Panc1 (cell line): ENCODE results near the gene LTB. TPM values are rescaled to one million over a fixed set of nuclear protein-coding genes. Genes with fewer than 3 reads are reported as not detected.
A peak's percentile ranks its signal among the peaks of the same experiment; 100 is the strongest.

Source experiments
- ATAC-seq: fragments of 200-7000 bp; cut with Tn5 transposase; 2 replicates; pipeline ENCODE4 v1.9.1; 2020; ENCODE audit warnings: mild to moderate bottlenecking, moderate library complexity
- BruUV-seq: library from RNA; stranded (reverse); fragments of 400-500 nt; replicated peaks from 2 replicates; lab custom pipeline; 2021; lab: Mats Ljungman, UMichigan
- CTCF ChIA-PET: fragments of 300-600 bp; sonication (Branson Sonifier 250); formaldehyde crosslinking; loops from one replicate; lab custom pipeline; 2022; ENCODE audit warnings: antibody characterized with exemption; lab: Charles Lee
- POLR2A ChIA-PET: fragments of 300-600 bp; sonication (Branson Sonifier 250); formaldehyde crosslinking; loops from one replicate; lab custom pipeline; 2022; ENCODE audit warnings: antibody characterized with exemption; lab: Charles Lee
- DNase-seq: peaks from one replicate; pipeline ENCODE4 v3.0.0-alpha.2; 2010; ENCODE audit warnings: low read depth, low spot score
- H3K27ac ChIP-seq: 2 replicates; pipeline ENCODE4 v1.5.1; 2011; ENCODE audit warnings: mild to moderate bottlenecking, low read length, inconsistent platforms
- H3K27me3 ChIP-seq: fragments of 200-500 bp; sonication (Bioruptor generic); 2 replicates; pipeline ENCODE4 v1.6.0; 2014; ENCODE audit warnings: low read length, inconsistent platforms; ENCODE audit not compliant: control insufficient read depth, insufficient read depth
- H3K36me3 ChIP-seq: fragments of 200-500 bp; sonication (Bioruptor generic); 2 replicates; pipeline ENCODE4 v1.5.1; 2014; ENCODE audit warnings: inconsistent platforms, mild to moderate bottlenecking, low read length, moderate library complexity; ENCODE audit not compliant: control insufficient read depth, insufficient read depth
- H3K4me1 ChIP-seq: 2 replicates; pipeline ENCODE4 v1.5.1; 2011; ENCODE audit warnings: inconsistent platforms, mild to moderate bottlenecking, low read length, moderate library complexity; ENCODE audit not compliant: control insufficient read depth, insufficient read depth
- H3K4me3 ChIP-seq, 2 experiments: 2 replicates each; pipeline ENCODE4 v1.5.1; 2011 to 2012; ENCODE audit warnings: low read depth in 2 of 2, low read length in 2 of 2, mild to moderate bottlenecking in 2 of 2, inconsistent platforms in 1 of 2, moderate library complexity in 1 of 2
- H3K9me3 ChIP-seq: fragments of 200-500 bp; sonication (Bioruptor generic); 2 replicates; pipeline ENCODE4 v1.5.1; 2014; ENCODE audit warnings: low read depth, mild to moderate bottlenecking, inconsistent platforms, low read length, moderate library complexity; ENCODE audit not compliant: control insufficient read depth, insufficient read depth
- POLR2AphosphoS5 ChIP-seq: IDR thresholded peaks from 2 replicates; pipeline ENCODE4 v1.6.1; 2012; ENCODE audit warnings: mild to moderate bottlenecking, low read depth, low read length, moderate library complexity
- REST ChIP-seq, 2 experiments: IDR thresholded peaks; 2 replicates each; pipeline ENCODE4 v1.6.1; 2011 to 2012; ENCODE audit warnings: low read depth in 2 of 2, control low read depth in 1 of 2, low read length in 1 of 2, mild to moderate bottlenecking in 1 of 2, moderate library complexity in 1 of 2; ENCODE audit not compliant: insufficient read depth in 1 of 2
- SIN3A ChIP-seq: IDR thresholded peaks from 2 replicates; pipeline ENCODE4 v1.6.1; 2012; ENCODE audit warnings: low read depth, mild to moderate bottlenecking, low read length, moderate library complexity, borderline replicate concordance; ENCODE audit not compliant: insufficient read depth
- TCF7L2 ChIP-seq: IDR thresholded peaks from 2 replicates; pipeline ENCODE4 v1.6.1; 2011; ENCODE audit warnings: mild to moderate bottlenecking, low read depth, low read length, inconsistent platforms
- in situ Hi-C: cut with HindIII; loops from 2 replicates; pipeline ENCODE4 v1.10.0; 2016; ENCODE audit warnings: low sequenced_read_pairs, low pct_unique_long_range_greater_than_20kb
- intact Hi-C: fragments of 100-400 bp; cut with micrococcal nuclease; formaldehyde crosslinking; loops from one replicate; pipeline ENCODE4 v1.10.0; 2022; ENCODE audit not compliant: unreplicated experiment
- total RNA-seq: library from RNA; stranded (reverse); gene quantifications from one replicate; pipeline ENCODE4 v1.2.1, GENCODE V29; 2021; ENCODE audit not compliant: unreplicated experiment
- TF ChIP-seq, protein P1 (sequence below): fragments of 450-650 bp; IDR thresholded peaks from 2 replicates; pipeline ENCODE4 v1.5.1; 2017; ENCODE audit warnings: mild to moderate bottlenecking

Gene LTB
- total RNA-seq, 1 experiment from 2014 or later: 3.7 TPM

DNA sequence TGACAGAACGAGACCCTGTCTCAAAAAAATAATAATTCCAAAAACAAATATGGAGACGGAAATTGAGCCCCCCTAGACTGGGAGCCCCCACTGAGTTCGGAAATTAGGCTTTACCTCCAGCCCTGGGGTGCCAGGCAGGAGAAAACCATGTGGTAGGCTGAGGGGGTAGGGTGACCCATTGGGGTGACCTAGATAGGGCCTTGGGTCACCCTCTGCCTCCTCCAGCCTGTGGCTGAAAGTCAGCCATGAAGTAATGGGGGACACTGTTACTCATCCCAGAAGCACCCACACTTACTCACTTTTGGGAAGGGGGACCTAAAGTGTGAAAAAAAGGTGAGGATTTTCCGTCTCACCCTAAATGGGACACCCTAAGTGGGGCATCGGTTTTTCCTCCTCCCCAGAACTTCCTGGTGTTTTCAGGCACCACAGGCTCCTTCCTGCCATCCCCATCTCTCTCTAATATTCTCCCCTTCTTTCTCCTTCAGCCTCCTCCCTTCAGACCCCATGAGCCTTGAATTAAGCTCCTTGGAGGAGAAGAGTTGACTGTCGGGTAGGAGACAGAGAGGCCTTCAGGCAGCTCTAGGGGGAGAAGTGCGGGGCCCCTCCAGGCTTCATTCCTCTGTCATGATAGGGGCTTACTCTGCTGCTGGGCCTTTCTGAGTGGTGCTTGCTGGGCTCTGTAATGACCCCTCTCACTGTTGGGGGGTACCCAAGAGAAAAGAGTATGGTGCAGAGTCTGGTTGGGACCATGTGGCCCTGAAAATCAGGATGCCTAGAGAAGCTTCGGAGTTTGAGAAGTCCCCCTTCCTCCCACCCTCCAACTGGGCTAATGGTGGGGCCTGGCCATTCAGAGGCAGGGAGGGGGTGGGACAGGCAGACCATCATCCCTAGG is 2.4 kb downstream of the LTB start:
- intact Hi-C loops: loop anchor here (2.0 kb wide), 1 partner anchor 17 kb away; no protein-coding TSS in a partner anchor
- ChIA-PET CTCF (interaction anchor here (0.6 to 3.0 kb wide), 6 partner anchors 13 to 54 kb away, joined by 3 to 22 read pairs (median 10); partner anchors contain the start of genes ATP6V1G2, NCR3 and NFKBIL1), POLR2A (interaction anchor here (0.7 to 1.1 kb wide), 2 partner anchors 30 to 71 kb away, joined by 4 to 5 read pairs; no protein-coding TSS in a partner anchor)
- BruUV-seq: no TSS peak
- no peak for DNase-seq
- H3K4me3 ChIP-seq: peak overlapping the region in 1 of 2 experiments; percentile 80; a peak in 1 of 4 replicates
- H3K27ac ChIP-seq: peak overlapping the region; percentile 46
- TF ChIP-seq, protein P1, sequence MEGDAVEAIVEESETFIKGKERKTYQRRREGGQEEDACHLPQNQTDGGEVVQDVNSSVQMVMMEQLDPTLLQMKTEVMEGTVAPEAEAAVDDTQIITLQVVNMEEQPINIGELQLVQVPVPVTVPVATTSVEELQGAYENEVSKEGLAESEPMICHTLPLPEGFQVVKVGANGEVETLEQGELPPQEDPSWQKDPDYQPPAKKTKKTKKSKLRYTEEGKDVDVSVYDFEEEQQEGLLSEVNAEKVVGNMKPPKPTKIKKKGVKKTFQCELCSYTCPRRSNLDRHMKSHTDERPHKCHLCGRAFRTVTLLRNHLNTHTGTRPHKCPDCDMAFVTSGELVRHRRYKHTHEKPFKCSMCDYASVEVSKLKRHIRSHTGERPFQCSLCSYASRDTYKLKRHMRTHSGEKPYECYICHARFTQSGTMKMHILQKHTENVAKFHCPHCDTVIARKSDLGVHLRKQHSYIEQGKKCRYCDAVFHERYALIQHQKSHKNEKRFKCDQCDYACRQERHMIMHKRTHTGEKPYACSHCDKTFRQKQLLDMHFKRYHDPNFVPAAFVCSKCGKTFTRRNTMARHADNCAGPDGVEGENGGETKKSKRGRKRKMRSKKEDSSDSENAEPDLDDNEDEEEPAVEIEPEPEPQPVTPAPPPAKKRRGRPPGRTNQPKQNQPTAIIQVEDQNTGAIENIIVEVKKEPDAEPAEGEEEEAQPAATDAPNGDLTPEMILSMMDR: no peak
- TF ChIP-seq SIN3A: no peak
- TF ChIP-seq TCF7L2: no peak
- TF ChIP-seq REST (IDR thresholded peaks at IDR 0.05; ENCODE audit: insufficient read depth in 1 of 2, low read depth in 2 of 2, low read length in 1 of 2): no peak
- TF ChIP-seq POLR2AphosphoS5: no peak
- ATAC-seq: no peak
- no peaks in the 10 kb centered on the region for H3K9me3 ChIP-seq
- in situ Hi-C loops: no loop called here
- H3K27me3 ChIP-seq: no peaks in the 10 kb centered on the region
- H3K36me3 ChIP-seq: no peaks in the 10 kb centered on the region
- peaks cover 22% of the 10 kb centered on the region for H3K4me1 ChIP-seq

GRCh38 chr6:31579119-31579505 is 3.1 kb downstream of the LTB start:
- CTCF ChIA-PET: interaction anchor here (0.9 kb wide), 1 partner anchor 28 kb away, joined by 3 read pairs; no protein-coding TSS in a partner anchor
- Histone ChIP-seq H3K27ac (peak overlapping the region; percentile 78; the same call in 1 of the 2 replicates), H3K4me1 (peaks cover 22% of the 10 kb centered on the region), H3K36me3 (no peaks in the 10 kb centered on the region), H3K4me3 (no peak overlapping the region), H3K27me3 (no peaks in the 10 kb centered on the region), H3K9me3 (no peaks in the 10 kb centered on the region)
- POLR2A ChIA-PET: no interaction called here
- in situ Hi-C loops: no loop called here
- intact Hi-C loops: no loop called here
- no TSS peak for BruUV-seq
- no peak for TF ChIP-seq TCF7L2
- TF ChIP-seq, protein P1: no peak
- ATAC-seq (no peak), DNase-seq (no peak)
